NB4 (cell line): ENCODE results near the gene ZNF70.

Experiments
- CTCF ChIP-seq: IDR thresholded peaks from one replicate; pipeline ENCODE4 v1.5.1; 2012; ENCODE audit warnings: low read depth, low read length
- MAX ChIP-seq: IDR thresholded peaks from 2 replicates; pipeline ENCODE4 v1.6.1; 2011; ENCODE audit warnings: low read depth, low read length
- POLR2A ChIP-seq: IDR thresholded peaks from 2 replicates; pipeline ENCODE4 v1.6.1; 2011; ENCODE audit warnings: mild to moderate bottlenecking; ENCODE audit not compliant: insufficient read length; ENCODE audit errors: extremely low read depth

GRCh38 chr22:23786752-23787599 lies 36.1 kb upstream of the ZNF70 start, which contains the start of gene SMARCB1:
- TF ChIP-seq POLR2A (no peak), CTCF (no peak), MAX (no peak)
